CD4-positive, alpha-beta T cell treated with Interleukin-17A for 1 hour (primary cell): ENCODE data around the gene ESR1.

ENCODE experiments used
- DNase-seq: peaks from one replicate; pipeline ENCODE4 v3.0.0-alpha.2; 2020

Gene ESR1

DNA sequence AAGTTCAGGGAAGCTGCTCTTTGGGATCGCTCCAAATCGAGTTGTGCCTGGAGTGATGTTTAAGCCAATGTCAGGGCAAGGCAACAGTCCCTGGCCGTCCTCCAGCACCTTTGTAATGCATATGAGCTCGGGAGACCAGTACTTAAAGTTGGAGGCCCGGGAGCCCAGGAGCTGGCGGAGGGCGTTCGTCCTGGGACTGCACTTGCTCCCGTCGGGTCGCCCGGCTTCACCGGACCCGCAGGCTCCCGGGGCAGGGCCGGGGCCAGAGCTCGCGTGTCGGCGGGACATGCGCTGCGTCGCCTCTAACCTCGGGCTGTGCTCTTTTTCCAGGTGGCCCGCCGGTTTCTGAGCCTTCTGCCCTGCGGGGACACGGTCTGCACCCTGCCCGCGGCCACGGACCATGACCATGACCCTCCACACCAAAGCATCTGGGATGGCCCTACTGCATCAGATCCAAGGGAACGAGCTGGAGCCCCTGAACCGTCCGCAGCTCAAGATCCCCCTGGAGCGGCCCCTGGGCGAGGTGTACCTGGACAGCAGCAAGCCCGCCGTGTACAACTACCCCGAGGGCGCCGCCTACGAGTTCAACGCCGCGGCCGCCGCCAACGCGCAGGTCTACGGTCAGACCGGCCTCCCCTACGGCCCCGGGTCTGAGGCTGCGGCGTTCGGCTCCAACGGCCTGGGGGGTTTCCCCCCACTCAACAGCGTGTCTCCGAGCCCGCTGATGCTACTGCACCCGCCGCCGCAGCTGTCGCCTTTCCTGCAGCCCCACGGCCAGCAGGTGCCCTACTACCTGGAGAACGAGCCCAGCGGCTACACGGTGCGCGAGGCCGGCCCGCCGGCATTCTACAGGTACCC is at the start of gene ESR1:
ESR1 (plus strand) TSS at position 170 of the 858 bp plus-strand sequence; CDS start at position 401, 231 bp downstream.
- DNase-seq: no peak

DNA sequence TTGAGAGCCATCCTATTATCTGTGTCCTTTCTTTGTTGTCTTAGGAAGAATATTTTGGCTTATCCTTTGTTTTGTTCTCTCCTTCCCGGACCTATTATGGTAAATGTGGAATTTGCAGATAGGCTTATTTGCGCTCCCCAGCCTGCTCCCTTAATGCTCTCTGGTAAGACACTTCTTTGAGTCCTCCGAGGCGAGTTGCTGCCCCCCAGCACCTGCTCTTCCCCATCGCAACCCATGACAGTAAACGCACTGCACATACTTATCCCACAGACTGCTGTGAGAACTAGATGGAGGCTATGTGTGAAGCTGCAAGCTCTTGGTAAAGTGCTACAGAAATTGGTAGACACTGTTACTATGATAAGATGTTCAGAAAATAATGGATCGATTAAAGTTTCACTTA is 47.0 kb upstream of the ESR1 start:
- no peak for DNase-seq

DNA sequence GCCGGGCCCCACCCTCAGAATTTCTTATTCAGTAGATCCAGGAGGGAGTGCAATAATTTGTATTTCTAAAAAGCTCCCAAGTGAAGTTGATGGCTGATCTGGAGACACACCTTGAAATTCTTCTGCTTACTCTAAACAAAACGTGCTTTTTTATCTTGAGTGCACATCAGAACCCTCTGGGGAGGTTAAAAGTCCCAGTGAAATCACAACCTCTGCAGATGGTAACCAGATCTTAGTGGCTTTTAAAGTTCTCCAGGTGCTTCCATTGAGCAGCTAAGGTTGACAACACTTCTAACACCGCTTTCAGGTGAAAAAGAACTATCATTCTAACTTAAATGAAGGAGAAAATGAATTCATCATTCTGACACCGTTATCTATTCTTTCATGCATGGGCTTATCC is 45.6 kb upstream of the ESR1 start:
- DNase-seq: no peak

DNA sequence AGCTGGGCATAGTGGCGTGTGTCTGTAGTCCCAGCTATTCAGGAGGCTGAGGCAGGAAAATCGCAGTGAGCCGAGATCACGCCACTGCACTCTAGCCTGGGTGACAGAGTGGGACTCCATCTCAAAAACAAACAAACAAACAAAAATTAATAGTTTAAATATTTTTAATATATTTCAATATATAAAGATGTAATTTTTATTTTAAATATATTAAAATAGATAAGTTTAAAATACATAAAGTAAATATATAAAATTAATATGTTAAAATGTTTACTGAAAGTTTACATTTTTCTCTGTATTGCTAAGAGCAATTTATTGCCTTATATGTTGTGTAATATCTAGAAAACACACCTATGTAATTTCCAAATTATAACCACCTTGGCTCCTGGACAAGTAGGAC is 44.7 kb upstream of the ESR1 start:
- no peak for DNase-seq

DNA sequence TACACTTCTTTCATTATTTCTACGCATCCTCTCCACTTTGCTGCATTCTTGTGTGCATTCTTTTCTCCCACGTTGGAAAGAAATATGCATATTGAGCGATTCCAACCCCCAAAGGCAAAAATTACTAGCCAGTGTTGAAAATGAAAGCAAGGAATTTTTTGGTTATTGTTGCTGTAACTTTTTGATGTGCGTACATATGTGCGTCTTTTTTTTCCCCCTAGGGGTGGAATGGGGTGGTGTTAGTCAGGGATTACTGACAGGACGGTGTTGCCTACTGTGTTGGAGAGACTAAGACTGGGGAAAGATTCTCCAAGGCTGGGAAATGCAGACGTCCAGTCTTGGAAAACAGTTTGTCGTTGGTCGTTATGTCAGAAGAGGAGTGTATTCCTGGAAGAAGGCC is 44.2 kb upstream of the ESR1 start:
- DNase-seq: peak; percentile 2

DNA sequence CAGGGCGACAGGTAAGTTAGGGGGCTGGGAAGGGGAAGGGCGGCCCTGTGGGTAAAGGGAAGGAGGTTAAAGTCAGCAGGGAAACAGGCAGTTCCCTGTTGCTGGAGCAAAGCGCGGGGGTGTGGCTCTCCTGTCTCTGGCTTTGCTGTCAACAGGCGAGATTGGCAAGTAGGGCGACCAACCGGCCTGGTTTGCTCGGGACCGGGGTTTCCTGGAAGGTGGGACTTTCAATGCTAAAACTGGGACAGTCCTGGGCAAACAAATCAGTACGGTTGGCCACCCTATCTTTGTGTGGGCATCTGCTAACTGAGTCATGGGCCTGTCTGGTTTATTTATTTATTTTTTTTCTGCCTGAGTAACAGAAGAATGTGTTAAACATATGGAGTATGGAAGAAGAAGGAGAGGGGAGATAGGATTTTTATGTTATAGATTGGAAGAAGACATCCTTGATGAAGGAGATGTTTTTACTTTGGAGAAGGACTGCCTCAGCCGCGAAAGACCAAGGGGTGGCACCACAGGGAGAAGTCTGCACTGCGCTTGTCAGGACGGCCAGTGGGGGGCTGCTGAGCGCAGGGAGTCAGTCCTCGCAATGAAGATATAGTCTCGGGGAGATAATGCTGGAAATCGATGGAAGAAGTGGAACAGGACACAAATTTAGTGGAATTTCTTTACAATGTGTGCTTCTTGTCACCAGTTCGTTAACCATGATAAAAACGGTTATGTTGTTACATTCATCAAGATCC is 43.4 kb upstream of the ESR1 start:
- peak; percentile 13 for DNase-seq

DNA sequence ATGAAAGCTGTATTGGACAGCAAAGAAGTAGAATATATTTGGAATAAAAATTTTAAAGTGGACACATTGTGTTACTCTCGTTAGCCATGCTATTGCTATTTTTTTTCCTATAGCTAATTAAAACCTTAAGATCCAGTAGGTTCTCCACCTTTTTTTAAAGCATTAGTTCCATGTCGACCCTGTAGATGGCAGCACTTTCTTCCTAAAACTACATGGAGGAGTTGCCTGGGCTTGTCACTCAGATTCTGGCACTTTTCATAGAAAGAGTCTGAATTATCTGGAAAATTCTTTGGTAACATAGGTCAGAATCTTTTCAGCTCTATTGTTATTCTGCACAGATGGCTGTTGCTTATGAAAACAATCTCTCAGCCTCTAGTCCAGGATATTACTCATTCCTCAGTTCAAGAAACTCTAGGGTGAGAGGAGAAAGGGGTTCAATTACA is 42.0 kb upstream of the ESR1 start:
- peak; percentile 60 for DNase-seq

DNA sequence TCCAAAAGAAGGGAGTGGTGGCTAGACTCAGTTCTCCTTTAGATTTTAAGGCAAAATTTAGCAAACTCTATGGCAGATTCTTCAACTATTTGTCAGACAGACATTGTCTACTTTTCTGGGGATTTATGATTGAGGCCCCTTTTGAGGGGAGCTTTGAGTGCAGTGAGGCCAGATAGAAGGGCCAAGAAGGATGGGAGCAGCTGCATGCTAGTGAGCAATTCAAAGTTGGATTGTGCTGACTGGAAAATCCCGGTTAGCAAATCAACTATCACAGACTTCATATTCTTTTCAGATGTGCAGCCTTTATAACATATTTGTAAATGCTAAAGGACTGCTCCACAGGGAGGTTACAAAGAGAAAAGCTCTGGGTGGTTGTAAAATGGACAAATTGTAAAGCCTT is 35.0 kb upstream of the ESR1 start:
- DNase-seq: no peak

DNA sequence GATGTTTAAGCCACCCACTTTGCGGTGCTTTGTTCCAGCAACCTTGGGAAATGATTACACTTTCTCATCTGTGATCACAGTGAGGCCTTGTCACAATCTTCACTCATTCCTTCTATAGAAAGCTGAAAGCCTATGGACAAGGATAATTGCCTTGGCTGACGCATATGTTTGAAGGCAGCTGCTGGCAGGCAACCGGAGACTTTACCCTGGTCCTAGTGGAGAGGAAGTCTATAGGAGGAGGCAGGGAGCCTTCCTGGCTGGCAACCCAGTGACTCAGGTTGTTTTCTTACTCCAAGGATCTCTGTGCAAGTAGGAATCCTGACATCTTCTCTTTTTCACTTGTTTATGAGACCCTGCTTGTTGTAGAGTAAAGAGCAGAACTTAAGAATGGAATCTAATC is 34.1 kb upstream of the ESR1 start:
- no peak for DNase-seq

DNA sequence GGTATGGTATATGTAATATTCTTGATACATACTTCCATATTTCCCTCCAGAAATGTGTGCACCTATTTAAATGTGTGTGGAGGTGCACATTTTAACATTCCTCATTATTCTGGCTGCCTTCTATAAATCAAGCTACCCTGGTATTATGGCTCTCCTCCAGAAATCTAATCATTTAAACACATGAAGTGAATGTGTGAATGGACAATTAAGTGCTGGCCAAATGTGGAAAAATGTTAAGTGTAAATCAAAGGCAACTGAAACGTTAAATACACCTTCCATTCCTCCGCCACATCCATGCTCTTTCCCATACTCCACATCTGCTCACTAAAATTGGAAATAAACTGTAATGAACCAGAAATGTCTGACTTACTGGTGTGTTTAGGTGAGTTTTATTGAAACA is 24.9 kb upstream of the ESR1 start:
- no peak for DNase-seq

DNA sequence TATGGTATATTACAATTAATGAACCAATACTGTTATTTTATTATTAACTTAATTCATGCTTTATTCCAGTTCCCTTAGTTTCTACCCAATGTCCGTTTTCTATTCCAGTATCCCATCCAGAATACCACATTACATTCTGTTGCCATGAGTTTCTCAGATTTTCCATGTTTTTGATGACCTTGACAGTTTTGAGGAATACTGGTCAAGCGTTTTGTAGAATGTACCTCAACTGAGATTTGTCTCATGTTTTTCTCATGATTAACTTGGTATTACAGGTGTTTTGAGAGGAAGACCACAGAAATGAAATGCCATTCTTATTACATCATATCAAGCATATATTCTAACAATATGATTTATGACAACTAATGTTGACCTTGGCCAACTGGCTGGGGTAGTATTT is 23.8 kb upstream of the ESR1 start:
- DNase-seq: no peak

DNA sequence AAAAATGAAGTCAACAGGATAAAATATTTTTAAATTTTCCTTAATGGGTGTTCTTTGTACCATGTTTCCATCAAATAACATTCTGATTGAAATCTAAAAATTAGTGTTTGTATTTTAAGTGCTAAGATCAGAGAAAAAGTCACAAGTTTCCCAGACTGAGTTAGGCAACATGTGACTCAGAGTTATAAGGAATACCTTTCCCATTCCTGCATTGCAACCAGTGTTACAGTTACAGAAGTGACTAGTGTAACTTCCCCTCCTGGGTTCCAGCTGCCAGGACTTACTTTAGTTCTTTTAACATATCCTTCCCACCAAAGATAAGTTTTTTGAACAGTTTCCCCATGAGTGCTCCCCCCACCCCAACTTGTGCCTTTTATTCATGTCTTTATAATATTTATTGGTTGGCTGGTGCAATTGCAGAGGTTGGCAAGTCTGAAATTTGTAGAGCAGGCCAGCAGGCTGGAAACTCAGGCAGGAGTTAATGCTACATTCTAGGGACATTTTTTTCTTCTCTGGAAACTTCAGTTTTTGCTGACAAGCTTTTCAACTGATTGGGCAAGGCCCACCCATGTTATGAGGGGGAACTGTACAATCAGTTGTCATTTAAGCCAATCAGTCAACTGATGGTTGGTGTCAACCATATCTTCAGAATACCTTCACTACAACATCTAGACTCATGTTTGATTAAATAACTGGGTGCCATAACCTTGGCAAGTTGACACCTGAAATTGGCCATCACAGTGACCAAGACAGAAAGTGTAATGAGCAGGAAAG is 22.9 kb upstream of the ESR1 start:
- no peak for DNase-seq

DNA sequence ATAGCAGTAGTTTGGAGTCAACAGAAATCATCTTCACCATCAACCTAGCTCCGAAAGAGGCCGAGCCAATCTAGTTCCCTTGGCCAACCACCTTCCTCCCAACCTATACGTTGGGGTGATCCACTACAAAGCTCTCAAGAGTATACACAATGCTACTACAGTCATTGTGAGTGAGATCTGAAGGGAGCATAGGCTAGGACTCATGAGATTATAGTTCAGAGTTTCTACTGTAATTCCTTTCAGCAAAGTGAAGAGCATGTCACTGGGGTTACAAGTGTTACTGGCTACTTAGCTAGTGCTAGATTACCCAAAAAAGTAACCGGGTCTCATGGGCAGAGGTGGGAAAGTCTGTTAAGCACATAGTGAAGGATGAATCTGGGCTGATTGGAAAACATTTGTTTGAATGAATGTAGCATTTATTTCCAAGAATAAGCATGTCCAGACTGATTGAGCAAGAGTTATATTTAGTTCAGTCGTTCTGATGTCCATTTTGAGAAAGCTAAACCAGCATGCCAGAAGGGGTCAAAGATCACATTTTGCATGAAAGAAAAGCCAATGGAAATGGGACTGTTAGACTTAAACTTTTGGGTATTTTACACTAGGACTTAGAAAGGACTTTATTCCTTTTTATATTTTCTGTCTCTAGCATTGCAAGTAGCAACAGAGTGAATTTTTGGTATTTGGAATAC is 10.5 kb upstream of the ESR1 start:
- no peak for DNase-seq

DNA sequence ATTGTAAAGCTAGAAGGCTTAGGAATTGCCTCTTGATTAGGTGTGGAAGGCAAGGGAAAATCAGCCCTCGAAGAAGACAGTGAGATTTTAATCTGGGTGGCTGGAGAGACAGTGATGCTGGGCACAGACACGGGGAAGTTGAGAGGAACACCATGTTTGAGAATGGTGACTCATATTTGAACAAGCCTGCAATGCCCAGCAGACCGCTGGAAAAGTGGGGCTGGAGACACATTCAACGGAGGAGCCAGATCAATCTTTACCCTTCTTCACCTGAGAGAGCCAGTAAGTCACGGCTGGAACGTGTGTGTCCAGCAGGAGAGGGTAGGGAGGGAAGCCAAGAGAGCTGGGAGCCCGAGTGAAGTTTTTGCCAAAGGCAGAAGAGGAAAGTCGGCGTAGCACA is 3.7 kb upstream of the ESR1 start:
- no peak for DNase-seq

DNA sequence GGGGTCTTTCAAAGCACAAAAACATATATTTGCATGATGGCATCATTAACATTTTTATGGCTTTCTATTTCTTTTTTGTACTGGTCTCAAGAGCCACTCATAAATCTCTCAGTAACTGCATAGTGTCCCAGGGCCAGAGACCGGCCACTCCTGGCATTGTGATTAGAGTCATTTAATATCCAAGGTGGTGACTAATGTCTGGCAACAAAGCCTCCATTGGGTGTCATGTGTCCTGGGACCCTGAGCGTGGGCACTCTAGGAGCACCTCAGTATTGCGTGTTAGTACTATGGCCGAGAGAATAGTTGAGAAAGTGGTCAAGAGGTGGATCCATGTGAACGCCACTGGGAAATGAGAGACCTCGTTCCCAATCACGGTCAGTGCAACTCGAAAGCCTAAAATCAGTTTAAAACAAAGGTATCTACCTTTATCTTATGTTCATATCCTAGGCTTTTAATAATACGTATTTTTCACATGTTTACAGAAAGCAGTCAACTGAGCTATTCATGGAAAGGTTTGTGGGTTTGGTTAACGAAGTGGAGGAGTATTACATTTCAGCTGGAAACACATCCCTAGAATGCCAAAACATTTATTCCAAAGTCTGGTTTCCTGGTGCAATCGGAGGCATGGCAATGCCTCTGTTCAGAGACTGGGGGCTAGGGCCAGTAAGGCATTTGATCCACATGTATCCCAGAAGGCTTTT is 2.7 kb upstream of the ESR1 start:
- no peak for DNase-seq

DNA sequence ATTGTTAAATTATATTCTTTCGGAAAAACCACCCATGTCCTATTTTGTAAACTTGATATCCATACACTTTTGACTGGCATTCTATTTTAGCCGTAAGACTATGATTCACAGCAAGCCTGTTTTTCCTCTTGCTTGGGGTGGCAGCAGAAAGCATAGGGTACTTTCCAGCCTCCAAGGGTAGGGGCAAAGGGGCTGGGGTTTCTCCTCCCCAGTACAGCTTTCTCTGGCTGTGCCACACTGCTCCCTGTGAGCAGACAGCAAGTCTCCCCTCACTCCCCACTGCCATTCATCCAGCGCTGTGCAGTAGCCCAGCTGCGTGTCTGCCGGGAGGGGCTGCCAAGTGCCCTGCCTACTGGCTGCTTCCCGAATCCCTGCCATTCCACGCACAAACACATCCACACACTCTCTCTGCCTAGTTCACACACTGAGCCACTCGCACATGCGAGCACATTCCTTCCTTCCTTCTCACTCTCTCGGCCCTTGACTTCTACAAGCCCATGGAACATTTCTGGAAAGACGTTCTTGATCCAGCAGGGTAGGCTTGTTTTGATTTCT is 2.1 kb upstream of the ESR1 start:
- no peak for DNase-seq

DNA sequence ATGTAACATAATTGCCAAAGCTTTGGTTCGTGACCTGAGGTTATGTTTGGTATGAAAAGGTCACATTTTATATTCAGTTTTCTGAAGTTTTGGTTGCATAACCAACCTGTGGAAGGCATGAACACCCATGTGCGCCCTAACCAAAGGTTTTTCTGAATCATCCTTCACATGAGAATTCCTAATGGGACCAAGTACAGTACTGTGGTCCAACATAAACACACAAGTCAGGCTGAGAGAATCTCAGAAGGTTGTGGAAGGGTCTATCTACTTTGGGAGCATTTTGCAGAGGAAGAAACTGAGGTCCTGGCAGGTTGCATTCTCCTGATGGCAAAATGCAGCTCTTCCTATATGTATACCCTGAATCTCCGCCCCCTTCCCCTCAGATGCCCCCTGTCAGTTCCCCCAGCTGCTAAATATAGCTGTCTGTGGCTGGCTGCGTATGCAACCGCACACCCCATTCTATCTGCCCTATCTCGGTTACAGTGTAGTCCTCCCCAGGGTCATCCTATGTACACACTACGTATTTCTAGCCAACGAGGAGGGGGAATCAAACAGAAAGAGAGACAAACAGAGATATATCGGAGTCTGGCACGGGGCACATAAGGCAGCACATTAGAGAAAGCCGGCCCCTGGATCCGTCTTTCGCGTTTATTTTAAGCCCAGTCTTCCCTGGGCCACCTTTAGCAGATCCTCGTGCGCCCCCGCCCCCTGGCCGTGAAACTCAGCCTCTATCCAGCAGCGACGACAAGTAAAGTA is 547 bp upstream of the ESR1 start:
- no peak for DNase-seq

DNA sequence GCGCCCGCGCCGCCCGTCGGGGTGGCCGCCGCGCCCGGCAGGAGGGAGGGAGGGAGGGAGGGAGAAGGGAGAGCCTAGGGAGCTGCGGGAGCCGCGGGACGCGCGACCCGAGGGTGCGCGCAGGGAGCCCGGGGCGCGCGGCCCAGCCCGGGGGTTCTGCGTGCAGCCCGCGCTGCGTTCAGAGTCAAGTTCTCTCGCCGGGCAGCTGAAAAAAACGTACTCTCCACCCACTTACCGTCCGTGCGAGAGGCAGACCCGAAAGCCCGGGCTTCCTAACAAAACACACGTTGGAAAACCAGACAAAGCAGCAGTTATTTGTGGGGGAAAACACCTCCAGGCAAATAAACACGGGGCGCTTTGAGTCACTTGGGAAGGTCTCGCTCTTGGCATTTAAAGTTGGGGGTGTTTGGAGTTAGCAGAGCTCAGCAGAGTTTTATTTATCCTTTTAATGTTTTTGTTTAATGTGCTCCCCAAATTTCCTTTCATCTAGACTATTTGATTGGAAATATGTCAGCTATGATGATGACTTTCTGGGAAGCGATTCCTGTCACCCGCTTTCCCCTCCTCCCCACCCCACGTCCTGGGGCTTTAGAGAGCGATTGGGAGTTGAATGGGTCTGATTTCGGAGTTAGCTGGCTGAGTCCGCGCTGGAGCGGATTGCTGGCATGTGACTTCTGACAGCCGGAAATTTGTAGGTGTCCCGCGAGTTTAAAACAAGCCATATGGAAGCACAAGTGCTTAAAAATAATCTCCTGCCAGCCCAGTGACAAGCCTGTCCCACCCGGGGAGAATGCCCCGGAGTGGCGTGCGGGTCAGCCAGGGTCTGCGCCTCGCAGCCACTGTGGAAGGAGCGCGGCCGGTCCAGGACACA is 1.1 kb downstream of the ESR1 start:
- no peak for DNase-seq

DNA sequence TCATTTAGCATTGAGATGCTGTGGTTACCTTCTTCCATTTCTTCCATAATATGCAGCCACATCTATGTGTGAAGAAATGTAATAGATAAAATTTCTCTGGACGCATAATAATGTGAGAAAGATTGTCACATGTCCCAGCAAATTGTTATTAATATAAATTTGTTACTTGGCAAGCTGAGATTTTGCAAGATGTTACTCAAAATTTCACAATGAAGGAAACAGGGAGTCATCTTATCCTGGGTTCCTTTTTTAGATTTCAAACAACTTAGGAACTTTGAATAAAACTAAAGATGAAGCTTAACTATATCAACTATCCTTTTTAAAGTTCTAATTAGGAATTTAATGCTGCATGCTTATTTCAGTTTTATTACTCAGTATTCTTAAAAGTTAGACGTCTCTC is 3.6 kb downstream of the ESR1 start:
- no peak for DNase-seq

DNA sequence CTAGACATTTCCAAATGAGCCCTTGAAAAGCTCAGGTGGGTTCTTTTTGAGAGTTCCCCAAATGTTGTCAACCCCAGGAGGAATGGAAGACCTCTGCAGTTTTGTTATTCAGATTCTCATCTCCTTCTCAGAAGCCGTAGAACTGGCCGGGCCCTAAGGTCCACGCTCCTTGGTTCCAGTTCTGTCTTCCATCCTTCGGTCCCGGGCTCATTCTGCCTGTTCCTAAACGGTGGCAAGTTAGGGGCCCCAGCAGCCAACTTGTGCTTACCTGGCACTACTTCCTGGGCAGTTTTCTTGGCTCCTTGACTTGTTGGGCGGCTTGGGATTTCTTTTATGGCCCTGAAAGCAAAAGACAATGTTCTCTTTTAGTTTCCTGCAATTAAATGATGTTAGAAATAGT is 6.4 kb downstream of the ESR1 start:
- DNase-seq: no peak
